GM12878 (cell line): ENCODE data around the gene NUP210. TPM values are rescaled to one million over a fixed set of nuclear protein-coding genes. Genes with fewer than 3 reads are reported as not detected.

Experiments used
- ATAC-seq: fragments of 200-7000 bp; cut with Tn5 transposase; 3 replicates; pipeline ENCODE4 v1.9.1; 2020; ENCODE audit warnings: mild to moderate bottlenecking, moderate library complexity
- BruUV-seq: library from RNA; stranded (reverse); fragments of 400-500 nt; replicated peaks from 2 replicates; lab custom pipeline; 2021; lab: Mats Ljungman, UMichigan
- CTCF ChIA-PET: fragments of 300-600 bp; sonication (Branson Sonifier 250); formaldehyde crosslinking; extraction: SDS; loops from one replicate; lab custom pipeline; 2021; ENCODE audit warnings: inconsistent platforms; lab: Yijun Ruan, JAX
- POLR2A ChIA-PET: fragments of 350-600 bp; formaldehyde crosslinking; extraction: SDS; loops from one replicate; lab custom pipeline; 2021; ENCODE audit warnings: inconsistent platforms; lab: Charles Lee
- RAD21 ChIA-PET: fragments of 300-600 bp; sonication (Branson Sonifier 250); formaldehyde crosslinking; loops from one replicate; lab custom pipeline; 2023; ENCODE audit warnings: antibody characterized with exemption; ENCODE audit not compliant: unreplicated experiment; lab: Charles Lee
- SMC1A ChIA-PET: fragments of 300-600 bp; sonication (Branson Sonifier 250); formaldehyde crosslinking; loops from one replicate; lab custom pipeline; 2023; ENCODE audit not compliant: unreplicated experiment, uncharacterized antibody; lab: Charles Lee
- DNase-seq: peaks from one replicate; pipeline ENCODE4 v3.0.0-alpha.2; 2011; ENCODE audit warnings: low read depth, low spot score
- FAIRE-seq: peaks from 3 replicates; lab custom pipeline; 2011; peaks lifted over from hg19 to GRCh38; lab: Jason Lieb, UNC
- H2AFZ ChIP-seq: 2 replicates; pipeline ENCODE4 v1.6.0; 2011; ENCODE audit warnings: low read depth, low read length, control low read depth; ENCODE audit not compliant: control insufficient read depth
- H3K27ac ChIP-seq: 2 replicates; pipeline ENCODE4 v1.5.1; 2011; ENCODE audit warnings: control low read depth; ENCODE audit not compliant: control insufficient read depth, insufficient read depth
- H3K27me3 ChIP-seq, 2 experiments: replicated peaks in 1 of 2; 2 replicates each; pipeline versions ENCODE4 v1.6.0 to v1.6.1; 2011; ENCODE audit warnings: low read length in 1 of 2; ENCODE audit not compliant: control insufficient read depth in 2 of 2, insufficient read depth in 2 of 2
- H3K36me3 ChIP-seq, 2 experiments: 2 replicates each; pipeline ENCODE4 v1.5.1; 2011; ENCODE audit warnings: low read length in 1 of 2; ENCODE audit not compliant: control insufficient read depth in 2 of 2, insufficient read depth in 2 of 2
- H3K4me1 ChIP-seq: 2 replicates; pipeline ENCODE4 v1.6.1; 2011; ENCODE audit warnings: mild to moderate bottlenecking, low read length, moderate library complexity, mixed read lengths; ENCODE audit not compliant: control insufficient read depth, insufficient read depth
- H3K4me2 ChIP-seq: 2 replicates; pipeline ENCODE4 v1.6.0; 2011; ENCODE audit warnings: control low read depth; ENCODE audit not compliant: control insufficient read depth, insufficient read depth
- H3K4me3 ChIP-seq: fragments of 200-600 bp; sonication (generic); 2 replicates; pipeline ENCODE4 v1.5.1; 2016
- H3K79me2 ChIP-seq: 2 replicates; pipeline ENCODE4 v1.6.0; 2011; ENCODE audit warnings: low read length; ENCODE audit not compliant: control insufficient read depth, insufficient read depth
- H3K9ac ChIP-seq: 2 replicates; pipeline ENCODE4 v1.8.0; 2011; ENCODE audit warnings: low read length, control low read depth, mixed read lengths; ENCODE audit not compliant: control insufficient read depth, insufficient read depth
- H3K9me3 ChIP-seq: replicated peaks from 3 replicates; pipeline ENCODE4 v1.5.1; 2011; ENCODE audit warnings: mild to moderate bottlenecking, low read length; ENCODE audit not compliant: control insufficient read depth, insufficient read depth
- H4K20me1 ChIP-seq: 2 replicates; pipeline ENCODE4 v1.6.0; 2011; ENCODE audit not compliant: control insufficient read depth, insufficient read depth
- ASH2L ChIP-seq: fragments of 300-600, 200-600 bp; sonication (generic); IDR thresholded peaks from 2 replicates; pipeline ENCODE4 v1.6.1; 2017; ENCODE audit warnings: low read depth, mild to moderate bottlenecking, borderline replicate concordance
- ATF7 ChIP-seq: fragments of 450-650 bp; IDR thresholded peaks from 2 replicates; pipeline ENCODE4 v1.6.1; 2016; ENCODE audit warnings: low read depth, mild to moderate bottlenecking
- BCL11A ChIP-seq: IDR thresholded peaks from 2 replicates; pipeline ENCODE4 v1.6.1; 2011; ENCODE audit warnings: low read depth, low read length
- FOXM1 ChIP-seq: IDR thresholded peaks from 2 replicates; pipeline ENCODE4 v1.6.1; 2012; ENCODE audit warnings: low read depth, mild to moderate bottlenecking, inconsistent platforms, low read length, moderate library complexity
- MEF2B ChIP-seq: fragments of 450-650 bp; IDR thresholded peaks from 2 replicates; pipeline ENCODE4 v1.6.1; 2018; ENCODE audit warnings: mild to moderate bottlenecking, moderate library complexity; ENCODE audit not compliant: partially characterized antibody, poor library complexity, severe bottlenecking
- PAX8 ChIP-seq: fragments of 450-650 bp; IDR thresholded peaks from 2 replicates; pipeline ENCODE4 v1.6.1; 2017; ENCODE audit warnings: mild to moderate bottlenecking, moderate library complexity
- RCOR1 ChIP-seq: conservative IDR thresholded peaks from 2 replicates; pipeline ENCODE4 v1.6.1; 2012; ENCODE audit warnings: low read depth, low read length, improper control_type of control experiment
- YBX1 ChIP-seq: fragments of 450-650 bp; IDR thresholded peaks from 2 replicates; pipeline ENCODE4 v1.6.1; 2016; ENCODE audit warnings: antibody characterized with exemption
- ZZZ3 ChIP-seq: IDR thresholded peaks from 2 replicates; pipeline ENCODE4 v1.6.1; 2011; ENCODE audit warnings: low read depth; ENCODE audit not compliant: control insufficient read depth, insufficient read length
- WGBS: methylation state at CpG from one replicate; pipeline ENCODE4 v1.1.6; 2016; ENCODE audit warnings: low lambda C conversion rate; ENCODE audit not compliant: insufficient replicate concordance, insufficient coverage; ENCODE audit errors: missing lambda C conversion rate; 5-methylcytosine and 5-hydroxymethylcytosine counted together
- in situ Hi-C: fragments of 300-500 bp; cut with MboI; formaldehyde crosslinking; loops from 9 replicates; pipeline ENCODE4 v1.14.3; 2018; ENCODE audit warnings: mixed read lengths
- intact Hi-C: fragments of 100-400 bp; cut with micrococcal nuclease; formaldehyde crosslinking; loops from one replicate; pipeline ENCODE4 v1.14.2; 2022; ENCODE audit not compliant: unreplicated experiment
- polyA plus RNA-seq, 11 experiments: library from polyadenylated mRNA; depleted of rRNA in 4 of 11; unstranded in 6 of 11; stranded (reverse) in 5 of 11; fragments of >200 nt; fragmentation: Nextera tagmentation in 4 of 11; fragmentation: Illumina TruSeq in 1 of 11; extraction: Ambion mirVana in 4 of 11; extraction: Trizol in 1 of 11; gene quantifications; 1 replicate in 1 of 11; 2 replicates in 10 of 11; pipeline versions ENCODE4 v1.2.1 to v1.2.3, GENCODE V29; 2011 to 2016; ENCODE audit warnings: inconsistent platforms in 2 of 11, missing spikeins in 2 of 11, low read depth in 1 of 11
- total RNA-seq, 4 experiments: library from RNA; depleted of rRNA in 3 of 4; stranded (reverse); fragments of >200 nt in 3 of 4; fragmentation: Illumina TruSeq in 1 of 4; extraction: Trizol in 1 of 4; gene quantifications; 2 replicates each; pipeline versions ENCODE4 v1.2.1 to v1.2.3, GENCODE V29; 2013 to 2021
- TF ChIP-seq, protein P1 (sequence below): IDR thresholded peaks from 2 replicates; pipeline ENCODE4 v1.6.1; 2012; ENCODE audit warnings: low read depth, low read length, improper control_type of control experiment
- TF ChIP-seq, protein P2 (sequence below): fragments of 150-350 bp; IDR thresholded peaks from 2 replicates; pipeline ENCODE4 v1.6.1; 2016; ENCODE audit warnings: low read depth, low read length

Gene NUP210
- total and polyA plus RNA-seq, 10 of the 15 experiments (the other 5 are each of a cell fraction or from before 2014, with no cell fraction given): 2.9 to 150 (median 76.0) TPM

DNA sequence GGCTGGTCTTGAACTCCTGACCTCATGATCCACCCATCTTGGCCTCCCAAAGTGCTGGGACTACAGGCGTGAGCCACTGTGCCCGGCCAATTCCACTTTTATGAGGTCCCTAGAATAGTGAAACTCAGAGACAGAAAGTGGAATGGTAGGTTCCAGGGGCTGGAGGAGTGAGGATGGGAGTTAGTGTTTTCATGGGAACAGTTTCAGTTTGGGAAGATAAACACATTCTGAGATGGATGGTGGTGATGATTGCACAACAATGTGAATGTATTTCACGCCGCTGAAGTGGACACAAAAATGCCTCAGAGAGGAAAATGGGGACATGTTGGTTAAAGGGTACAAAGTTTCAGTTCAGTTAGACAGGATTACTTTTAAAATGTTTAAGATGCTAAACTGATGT, 37.5 kb upstream of the NUP210 start:
- Histone ChIP-seq H4K20me1 (no peaks in the 10 kb centered on the region), H3K4me1 (no peaks in the 10 kb centered on the region; the same call in 1 of the 2 replicates), H2AFZ (no peak overlapping the region), H3K4me3 (no peak overlapping the region), H3K9ac (no peak overlapping the region), H3K36me3 (no peaks in the 10 kb centered on the region), H3K9me3 (no peaks in the 10 kb centered on the region), H3K4me2 (no peak overlapping the region), H3K27ac (no peak overlapping the region), H3K27me3 (no peaks in the 10 kb centered on the region; a peak in 1 of 4 replicates), H3K79me2 (no peaks in the 10 kb centered on the region)
- FAIRE-seq: no peak
- WGBS: 73% methylated on average over 4 of the region's 4 CpGs
- TF ChIP-seq ASH2L (no peak), PAX8 (no peak)
- CTCF ChIA-PET: interaction anchor here (1.6 kb wide), 1 partner anchor 366 kb away, joined by 11 read pairs; no protein-coding TSS in a partner anchor
- SMC1A ChIA-PET: interaction anchor here (6.3 kb wide), 1 partner anchor 366 kb away, joined by 86 read pairs; no protein-coding TSS in a partner anchor
- intact Hi-C loops: loop anchor here (10.0 kb wide), 2 partner anchors 223 to 443 kb away; no protein-coding TSS in a partner anchor
- DNase-seq: no peak
- no TSS peak for BruUV-seq
- POLR2A ChIA-PET: no interaction called here
- in situ Hi-C loops: no loop called here
- ATAC-seq: no peak
- RAD21 ChIA-PET: no interaction called here

DNA sequence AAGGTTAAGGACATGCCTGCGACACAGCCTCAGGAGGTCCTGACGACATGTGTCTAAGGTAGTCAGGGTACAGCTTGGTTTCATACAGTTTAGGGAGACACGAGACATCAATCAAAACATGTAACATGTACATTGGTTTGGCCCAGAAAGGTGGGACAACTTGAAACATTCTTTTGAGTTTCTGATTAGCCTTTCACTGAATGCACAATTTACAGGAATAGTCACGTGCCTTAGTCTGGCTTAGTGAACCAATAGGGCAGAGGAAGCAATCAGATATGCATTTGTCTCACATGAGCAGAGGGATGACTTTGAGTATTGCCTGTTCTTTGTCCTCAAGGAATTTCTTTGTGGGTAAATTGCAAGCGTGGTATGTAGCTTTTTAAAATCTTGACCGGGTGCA, 35.5 kb upstream of the NUP210 start:
- BruUV-seq: no TSS peak
- H4K20me1 ChIP-seq: no peaks in the 10 kb centered on the region
- H3K36me3 ChIP-seq: no peaks in the 10 kb centered on the region
- no peak for FAIRE-seq
- H3K27ac ChIP-seq: no peak overlapping the region
- no peaks in the 10 kb centered on the region for H3K27me3 ChIP-seq
- ChIA-PET SMC1A (interaction anchor here (0.6 to 6.3 kb wide), 4 partner anchors 38 to 588 kb away, joined by 3 to 86 read pairs (median 5); no protein-coding TSS in a partner anchor), RAD21 (interaction anchor here (1.1 to 1.6 kb wide), 2 partner anchors 226 to 363 kb away, joined by 4 to 12 read pairs; no protein-coding TSS in a partner anchor), POLR2A (interaction anchor here (0.6 kb wide), 2 partner anchors 59 to 1434 kb away, joined by 3 to 4 read pairs; no protein-coding TSS in a partner anchor), CTCF (interaction anchor here (0.9 to 2.1 kb wide), 5 partner anchors 8 to 364 kb away, joined by 3 to 19 read pairs (median 4); no protein-coding TSS in a partner anchor)
- intact Hi-C loops (loop anchor here (10.0 kb wide), 2 partner anchors 221 to 441 kb away; no protein-coding TSS in a partner anchor), in situ Hi-C loops (no loop called here)
- no peak for ATAC-seq
- H3K9me3 ChIP-seq: no peaks in the 10 kb centered on the region
- H3K4me1 ChIP-seq: peaks cover 4% of the 10 kb centered on the region
- H3K9ac ChIP-seq: no peak overlapping the region
- H3K79me2 ChIP-seq: no peaks in the 10 kb centered on the region
- no peak overlapping the region for H2AFZ ChIP-seq
- no peak for DNase-seq
- H3K4me2 ChIP-seq: no peak overlapping the region
- WGBS: 59% methylated on average over 6 of the region's 6 CpGs
- no peak overlapping the region for H3K4me3 ChIP-seq
- TF ChIP-seq MEF2B (no peak), YBX1 (no peak), ATF7 (no peak), RCOR1 (no peak), ZZZ3 (no peak), FOXM1 (no peak), ASH2L (no peak), BCL11A (no peak)
- TF ChIP-seq, protein P1, sequence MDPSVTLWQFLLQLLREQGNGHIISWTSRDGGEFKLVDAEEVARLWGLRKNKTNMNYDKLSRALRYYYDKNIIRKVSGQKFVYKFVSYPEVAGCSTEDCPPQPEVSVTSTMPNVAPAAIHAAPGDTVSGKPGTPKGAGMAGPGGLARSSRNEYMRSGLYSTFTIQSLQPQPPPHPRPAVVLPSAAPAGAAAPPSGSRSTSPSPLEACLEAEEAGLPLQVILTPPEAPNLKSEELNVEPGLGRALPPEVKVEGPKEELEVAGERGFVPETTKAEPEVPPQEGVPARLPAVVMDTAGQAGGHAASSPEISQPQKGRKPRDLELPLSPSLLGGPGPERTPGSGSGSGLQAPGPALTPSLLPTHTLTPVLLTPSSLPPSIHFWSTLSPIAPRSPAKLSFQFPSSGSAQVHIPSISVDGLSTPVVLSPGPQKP: no peak
- TF ChIP-seq, protein P2, sequence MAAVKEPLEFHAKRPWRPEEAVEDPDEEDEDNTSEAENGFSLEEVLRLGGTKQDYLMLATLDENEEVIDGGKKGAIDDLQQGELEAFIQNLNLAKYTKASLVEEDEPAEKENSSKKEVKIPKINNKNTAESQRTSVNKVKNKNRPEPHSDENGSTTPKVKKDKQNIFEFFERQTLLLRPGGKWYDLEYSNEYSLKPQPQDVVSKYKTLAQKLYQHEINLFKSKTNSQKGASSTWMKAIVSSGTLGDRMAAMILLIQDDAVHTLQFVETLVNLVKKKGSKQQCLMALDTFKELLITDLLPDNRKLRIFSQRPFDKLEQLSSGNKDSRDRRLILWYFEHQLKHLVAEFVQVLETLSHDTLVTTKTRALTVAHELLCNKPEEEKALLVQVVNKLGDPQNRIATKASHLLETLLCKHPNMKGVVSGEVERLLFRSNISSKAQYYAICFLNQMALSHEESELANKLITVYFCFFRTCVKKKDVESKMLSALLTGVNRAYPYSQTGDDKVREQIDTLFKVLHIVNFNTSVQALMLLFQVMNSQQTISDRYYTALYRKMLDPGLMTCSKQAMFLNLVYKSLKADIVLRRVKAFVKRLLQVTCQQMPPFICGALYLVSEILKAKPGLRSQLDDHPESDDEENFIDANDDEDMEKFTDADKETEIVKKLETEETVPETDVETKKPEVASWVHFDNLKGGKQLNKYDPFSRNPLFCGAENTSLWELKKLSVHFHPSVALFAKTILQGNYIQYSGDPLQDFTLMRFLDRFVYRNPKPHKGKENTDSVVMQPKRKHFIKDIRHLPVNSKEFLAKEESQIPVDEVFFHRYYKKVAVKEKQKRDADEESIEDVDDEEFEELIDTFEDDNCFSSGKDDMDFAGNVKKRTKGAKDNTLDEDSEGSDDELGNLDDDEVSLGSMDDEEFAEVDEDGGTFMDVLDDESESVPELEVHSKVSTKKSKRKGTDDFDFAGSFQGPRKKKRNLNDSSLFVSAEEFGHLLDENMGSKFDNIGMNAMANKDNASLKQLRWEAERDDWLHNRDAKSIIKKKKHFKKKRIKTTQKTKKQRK: no peak
